CD4-positive, CD25-positive, alpha-beta regulatory T cell (primary cell): ENCODE measurements around the gene ZNF438. TPM values are rescaled to one million over a fixed set of nuclear protein-coding genes. Genes with fewer than 3 reads are reported as not detected.
"Not testable (repeated sequence)": the region's sequence is repeated elsewhere in the genome, so short reads cannot be mapped to it uniquely, and the experiment has no call there.

Experiments used
- ATAC-seq, 2 donors: fragments of 150-1000 bp; cut with Tn5 transposase; one replicate each; pipeline ENCODE4 v1.10.0; 2021; ENCODE audit warnings: low read depth in 2 of 2, moderate number of reproducible peaks in 2 of 2, moderate library complexity in 1 of 2
- DNase-seq, 3 donors: peaks; one replicate each; pipeline versions ENCODE4 v3.0.0 to v3.0.0-alpha.2; 2012 to 2022; ENCODE audit warnings: mixed read lengths in 1 of 3
- H3K27ac ChIP-seq: one replicate; pipeline ENCODE4 v1.7.0; 2013; ENCODE audit warnings: mild to moderate bottlenecking, low read length; ENCODE audit not compliant: insufficient read depth, poor library complexity, severe bottlenecking
- H3K27me3 ChIP-seq: one replicate; pipeline ENCODE4 v1.7.0; 2013; ENCODE audit warnings: low read length; ENCODE audit not compliant: control insufficient read depth, insufficient read depth
- H3K36me3 ChIP-seq: one replicate; pipeline ENCODE4 v1.7.0; 2013; ENCODE audit warnings: mild to moderate bottlenecking, low read length, moderate library complexity; ENCODE audit not compliant: control insufficient read depth, insufficient read depth
- H3K4me1 ChIP-seq: 2 replicates; pipeline ENCODE4 v1.7.0; 2013; ENCODE audit warnings: mild to moderate bottlenecking, low read length; ENCODE audit not compliant: insufficient read depth, control insufficient read depth, poor library complexity, severe bottlenecking
- H3K4me3 ChIP-seq: one replicate; pipeline ENCODE4 v1.7.0; 2013; ENCODE audit warnings: low read depth, mild to moderate bottlenecking, low read length, moderate library complexity
- H3K9me3 ChIP-seq, 2 experiments: 1 replicate in 1 of 2; 2 replicates in 1 of 2; pipeline ENCODE4 v1.7.0; 2013; ENCODE audit warnings: low read length in 2 of 2, mild to moderate bottlenecking in 1 of 2, moderate library complexity in 1 of 2; ENCODE audit not compliant: control insufficient read depth in 2 of 2
- H3K27ac Mint-ChIP-seq, 3 donors: one replicate each; pipeline ENCODE4 v1.8.0; 2020 to 2022; ENCODE audit warnings: mild to moderate bottlenecking in 3 of 3, mixed read lengths in 3 of 3, moderate library complexity in 2 of 3
- H3K27me3 Mint-ChIP-seq: one replicate; pipeline ENCODE4 v1.8.0; 2022; ENCODE audit warnings: mild to moderate bottlenecking, mixed read lengths
- H3K36me3 Mint-ChIP-seq: one replicate; pipeline ENCODE4 v1.8.0; 2020; ENCODE audit warnings: mixed read lengths
- H3K4me1 Mint-ChIP-seq, 4 donors: one replicate each; pipeline ENCODE4 v1.8.0; 2020 to 2022; ENCODE audit warnings: mixed read lengths in 4 of 4, mild to moderate bottlenecking in 1 of 4
- H3K4me3 Mint-ChIP-seq, 4 donors: one replicate each; pipeline ENCODE4 v1.8.0; 2020 to 2022; ENCODE audit warnings: mild to moderate bottlenecking in 4 of 4, mixed read lengths in 4 of 4, moderate library complexity in 3 of 4
- H3K9me3 Mint-ChIP-seq, 7 donors: one replicate each; pipeline ENCODE4 v1.8.0; 2020 to 2022; ENCODE audit warnings: mixed read lengths in 7 of 7, mild to moderate bottlenecking in 3 of 7, moderate library complexity in 2 of 7
- polyA plus RNA-seq, 4 donors: library from polyadenylated mRNA; unstranded; fragments of 300-500 nt; fragmentation: Illumina TruSeq; gene quantifications; one replicate each; pipeline ENCODE4 v1.2.3, GENCODE V29; 2021
- total RNA-seq: library from RNA; stranded (reverse); gene quantifications from one replicate; pipeline ENCODE4 v1.2.3, GENCODE V29; 2022

Gene ZNF438
- total and polyA plus RNA-seq, 5 donors from 2014 or later, result 1.6 to 5.1 (median 3.4) TPM

- DNase-seq (no peak), ATAC-seq (no peak)
- Histone ChIP-seq H3K36me3 (no peaks in the 10 kb centered on the region), H3K4me1 (no peaks in the 10 kb centered on the region), H3K27ac (no peak overlapping the region), H3K4me3 (no peak overlapping the region), H3K27me3 (peaks cover 4% of the 10 kb centered on the region), H3K9me3 (no peaks in the 10 kb centered on the region)
- Mint-ChIP-seq H3K4me1 (no peaks in the 10 kb centered on the region), H3K4me3 (peak overlapping the region in 1 of 4 donors; percentile 80), H3K9me3 (peaks cover 0 to 2% (median 0%) of the 10 kb centered on the region in 7 donors), H3K27ac (no peak overlapping the region), H3K36me3 (no peaks in the 10 kb centered on the region), H3K27me3 (peaks cover 11% of the 10 kb centered on the region)
Measured at GRCh38 chr10:31061941-31062340, 30.3 kb upstream of the ZNF438 start.

GRCh38 chr10:31058795-31059703 is 27.4 kb upstream of the ZNF438 start:
- H3K27ac Mint-ChIP-seq, result no peak overlapping the region
- no peaks in the 10 kb centered on the region for H3K4me1 ChIP-seq
- H3K4me3 ChIP-seq, result no peak overlapping the region
- H3K36me3 ChIP-seq, result no peaks in the 10 kb centered on the region
- H3K4me1 Mint-ChIP-seq, result peaks cover 0 to 2% (median 0%) of the 10 kb centered on the region in 4 donors
- peaks cover 14% of the 10 kb centered on the region for H3K27me3 Mint-ChIP-seq
- H3K9me3 Mint-ChIP-seq, result peaks cover 0 to 2% (median 0%) of the 10 kb centered on the region in 7 donors
- no peak for DNase-seq
- ATAC-seq, result no peak
- H3K9me3 ChIP-seq, result no peaks in the 10 kb centered on the region
- H3K27me3 ChIP-seq, result no peaks in the 10 kb centered on the region
- H3K36me3 Mint-ChIP-seq, result no peaks in the 10 kb centered on the region
- no peak overlapping the region for H3K4me3 Mint-ChIP-seq
- H3K27ac ChIP-seq, result no peak overlapping the region

GRCh38 chr10:31056678-31057077 is 25.0 kb upstream of the ZNF438 start:
- ATAC-seq, H3K36me3 ChIP-seq, DNase-seq, H3K27ac Mint-ChIP-seq, H3K9me3 ChIP-seq, H3K4me1 ChIP-seq, H3K36me3 Mint-ChIP-seq, H3K27ac ChIP-seq, H3K27me3 ChIP-seq, H3K4me3 ChIP-seq, H3K4me1 Mint-ChIP-seq: not testable (repeated sequence)
- peaks cover 0 to 15% (median 0%) of the 10 kb centered on the region in 7 donors for H3K9me3 Mint-ChIP-seq
- peak overlapping the region in 1 of 4 donors; percentile 12 for H3K4me3 Mint-ChIP-seq
- peaks cover 14% of the 10 kb centered on the region for H3K27me3 Mint-ChIP-seq

- Histone ChIP-seq H3K36me3 (no peaks in the 10 kb centered on the region), H3K27ac (no peak overlapping the region), H3K9me3 (peaks cover 0 to 3% of the 10 kb centered on the region in 2 experiments), H3K27me3 (peaks cover under 1% of the 10 kb centered on the region), H3K4me1 (no peaks in the 10 kb centered on the region), H3K4me3 (no peak overlapping the region)
- Mint-ChIP-seq H3K4me3 (no peak overlapping the region), H3K27me3 (peaks cover 7% of the 10 kb centered on the region), H3K27ac (no peak overlapping the region), H3K36me3 (no peaks in the 10 kb centered on the region), H3K4me1 (peaks cover 0 to 2% (median 0%) of the 10 kb centered on the region in 4 donors), H3K9me3 (peaks cover 0 to 19% (median 0%) of the 10 kb centered on the region in 7 donors)
- DNase-seq (no peak), ATAC-seq (no peak)
Measured at GRCh38 chr10:31055573-31056251, 24.0 kb upstream of the ZNF438 start.

GRCh38 chr10:31051703-31052102 is 20.0 kb upstream of the ZNF438 start:
- Mint-ChIP-seq H3K4me3 (no peak overlapping the region), H3K9me3 (peaks cover 0 to 19% (median 2%) of the 10 kb centered on the region in 7 donors), H3K4me1 (no peaks in the 10 kb centered on the region), H3K36me3 (no peaks in the 10 kb centered on the region), H3K27me3 (peaks cover 6% of the 10 kb centered on the region), H3K27ac (no peak overlapping the region)
- H3K9me3 ChIP-seq, result peaks cover 0 to 3% of the 10 kb centered on the region in 2 experiments
- H3K27ac ChIP-seq, result no peak overlapping the region
- ATAC-seq (no peak), DNase-seq (no peak)
- peaks cover 2% of the 10 kb centered on the region for H3K27me3 ChIP-seq
- no peaks in the 10 kb centered on the region for H3K36me3 ChIP-seq
- H3K4me3 ChIP-seq, result no peak overlapping the region
- no peaks in the 10 kb centered on the region for H3K4me1 ChIP-seq

GRCh38 chr10:31042670-31043069 is 11.0 kb upstream of the ZNF438 start:
- no peak for DNase-seq
- H3K36me3 Mint-ChIP-seq, result no peaks in the 10 kb centered on the region

GRCh38 chr10:31041011-31041410 is 9.3 kb upstream of the ZNF438 start:
- Mint-ChIP-seq H3K27me3 (peaks cover 8% of the 10 kb centered on the region), H3K27ac (no peak overlapping the region), H3K9me3 (peaks cover 0 to 5% (median 0%) of the 10 kb centered on the region in 7 donors), H3K4me3 (no peak overlapping the region), H3K4me1 (no peaks in the 10 kb centered on the region), H3K36me3 (no peaks in the 10 kb centered on the region)
- no peak overlapping the region for H3K27ac ChIP-seq
- H3K36me3 ChIP-seq, result no peaks in the 10 kb centered on the region
- no peak overlapping the region for H3K4me3 ChIP-seq
- H3K9me3 ChIP-seq, result no peaks in the 10 kb centered on the region
- DNase-seq, result no peak
- no peaks in the 10 kb centered on the region for H3K4me1 ChIP-seq
- ATAC-seq, result no peak
- H3K27me3 ChIP-seq, result no peaks in the 10 kb centered on the region

More at GRCh38 chr10:31042670-31043069, 11.0 kb upstream of the ZNF438 start:
- Histone ChIP-seq H3K4me3 (no peak overlapping the region), H3K27me3 (no peaks in the 10 kb centered on the region), H3K9me3 (no peaks in the 10 kb centered on the region), H3K4me1 (no peaks in the 10 kb centered on the region), H3K27ac (no peak overlapping the region), H3K36me3 (no peaks in the 10 kb centered on the region)
- Mint-ChIP-seq H3K27ac (no peak overlapping the region), H3K4me1 (no peaks in the 10 kb centered on the region), H3K9me3 (peaks cover 0 to 6% (median 0%) of the 10 kb centered on the region in 7 donors), H3K4me3 (no peak overlapping the region), H3K27me3 (peaks cover 13% of the 10 kb centered on the region)
- no peak for ATAC-seq
